HG03103 (cell line): ENCODE measurements around the gene ANKLE1.

Experiments used
- ATAC-seq: cut with Tn5 transposase; IDR thresholded peaks from one replicate; pipeline ENCODE4 v1.9.1; 2021; ENCODE audit warnings: low read depth; ENCODE audit not compliant: unreplicated experiment

ANKLE1 gene

DNA sequence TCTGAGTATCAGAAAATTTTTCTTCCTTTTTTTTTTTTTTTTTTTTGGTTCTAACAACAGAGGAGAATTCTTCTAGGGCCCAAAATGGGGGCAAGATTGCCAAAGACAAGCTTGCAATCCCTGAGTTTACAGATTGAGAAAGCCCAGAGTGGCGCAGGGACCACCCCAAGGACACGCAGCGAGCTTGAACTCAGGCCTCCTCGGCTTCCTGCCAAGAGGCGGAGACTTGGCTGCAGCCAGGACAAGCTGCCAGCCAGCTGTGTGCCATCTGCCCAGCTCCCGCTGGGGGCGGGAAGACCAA is 23.5 kb downstream of the ANKLE1 start:
- no peak for ATAC-seq

DNA sequence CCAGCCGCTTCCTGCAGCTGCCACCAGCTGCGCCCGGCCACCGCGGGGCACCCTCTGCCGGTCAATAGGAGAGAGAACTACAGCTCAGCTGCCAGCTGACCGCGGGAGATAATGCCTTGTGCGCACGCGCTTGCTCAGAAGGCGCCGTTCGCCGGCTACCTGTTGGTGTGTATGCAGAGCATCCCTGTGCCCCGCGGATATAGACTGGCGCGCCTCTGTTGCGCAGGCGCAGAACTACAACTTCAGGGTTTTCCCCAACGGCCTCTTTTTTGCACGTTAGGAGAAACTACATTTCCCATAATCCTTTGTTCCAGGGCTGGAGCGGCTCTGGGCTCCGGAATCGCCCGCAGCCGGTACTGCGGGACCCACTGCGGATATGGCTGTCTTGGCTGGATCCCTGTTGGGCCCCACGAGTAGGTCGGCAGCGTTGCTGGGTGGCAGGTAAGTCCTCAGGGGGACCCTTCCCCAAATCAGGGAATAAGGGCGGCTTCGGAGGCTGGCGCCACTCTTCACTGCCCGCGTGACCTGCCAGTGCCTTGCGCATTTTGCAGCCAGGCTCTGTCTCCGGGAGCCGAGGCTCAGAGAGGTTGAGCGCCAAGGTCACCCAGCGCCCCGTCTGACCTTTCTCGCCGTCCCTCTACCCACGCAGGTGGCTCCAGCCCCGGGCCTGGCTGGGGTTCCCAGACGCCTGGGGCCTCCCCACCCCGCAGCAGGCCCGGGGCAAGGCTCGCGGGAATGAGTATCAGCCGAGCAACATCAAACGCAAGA is 24.0 kb downstream of the ANKLE1 start, which contains the start of gene MRPL34:
Gene MRPL34 (plus strand): TSS at position 356 of the 768 bp plus-strand sequence. CDS start 21 bp downstream, at position 377.
- ATAC-seq, result peak; percentile 43

DNA sequence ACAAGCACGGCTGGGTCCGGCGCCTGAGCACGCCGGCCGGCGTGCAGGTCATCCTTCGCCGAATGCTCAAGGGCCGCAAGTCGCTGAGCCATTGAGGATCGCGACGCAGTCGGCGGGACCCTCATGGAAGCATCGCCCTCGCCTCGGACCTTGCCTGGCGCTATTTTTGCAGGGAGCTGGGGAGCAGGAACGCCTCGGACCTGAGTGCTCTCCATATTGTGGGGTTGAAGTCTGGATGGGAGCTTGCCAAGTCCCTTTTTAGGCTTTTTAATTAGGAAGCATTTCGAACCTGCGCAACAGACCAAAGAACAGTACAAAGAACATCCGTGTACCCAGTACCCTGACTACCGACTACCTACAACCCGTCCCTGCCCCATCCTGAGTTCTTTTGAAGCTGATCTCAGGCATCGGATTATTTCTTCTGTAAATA is 24.6 kb downstream of the ANKLE1 start:
- ATAC-seq, result no peak

DNA sequence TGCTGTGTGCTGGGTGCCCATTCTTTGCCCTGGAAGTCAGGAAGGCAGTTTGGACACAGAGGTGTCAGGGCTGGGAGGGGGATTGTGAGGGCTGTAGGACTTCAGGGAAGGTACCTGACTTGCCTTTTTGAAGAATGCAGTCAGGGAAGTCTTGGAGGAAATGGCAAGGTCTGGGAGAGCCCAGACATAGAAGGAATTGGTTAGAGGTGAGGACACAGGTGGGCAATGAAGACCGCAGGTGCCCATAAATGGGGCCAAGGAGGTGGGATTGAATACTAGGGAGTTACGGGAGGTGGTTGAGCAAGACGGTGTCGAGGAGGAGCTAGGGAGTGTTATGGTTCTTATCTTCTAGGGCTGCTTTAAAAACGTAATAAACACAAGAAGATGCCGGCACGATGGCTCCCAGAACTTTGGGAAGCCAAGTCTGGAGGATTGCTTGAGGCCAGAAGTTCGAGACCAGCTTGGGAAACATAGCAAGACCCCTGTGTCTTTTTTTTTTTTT is 26.2 kb downstream of the ANKLE1 start:
- ATAC-seq, result no peak

DNA sequence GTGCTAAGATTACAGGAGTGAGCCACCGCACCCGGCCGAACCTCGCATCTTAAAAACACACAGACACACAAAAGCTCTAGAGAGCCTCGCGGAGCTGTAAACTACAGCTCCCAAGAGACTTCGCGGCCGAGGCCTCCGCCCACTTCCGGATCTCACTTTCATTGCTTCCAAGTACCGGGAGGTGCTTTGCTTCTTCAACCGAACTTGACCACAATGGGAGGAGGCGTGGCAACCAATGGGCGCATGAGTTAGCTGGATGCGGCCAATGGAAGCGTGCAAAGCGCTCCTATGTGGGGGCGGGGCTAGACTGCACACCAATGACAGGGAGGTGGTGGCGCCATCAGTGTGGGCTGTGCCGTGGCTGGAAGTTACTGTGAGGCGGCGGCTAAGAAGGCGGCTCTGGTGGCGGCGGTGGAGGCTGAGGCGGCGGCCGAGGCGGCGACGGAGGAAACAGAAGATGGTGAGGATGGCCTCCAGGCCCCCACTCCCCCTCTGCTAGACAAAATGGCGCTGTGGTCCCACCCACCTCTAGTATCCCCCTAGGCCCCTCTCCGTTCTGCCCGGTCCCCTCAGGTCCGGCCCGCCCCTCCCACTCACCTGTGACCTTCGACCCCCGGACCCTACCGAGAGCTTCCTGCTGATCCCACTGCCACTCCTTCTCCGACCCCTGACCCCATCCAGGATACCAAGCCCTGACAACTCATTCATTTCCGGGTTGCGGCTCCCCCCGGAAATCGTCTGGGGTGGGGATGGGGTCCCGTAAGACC is 27.7 kb downstream of the ANKLE1 start, which contains the start of gene DDA1:
Gene DDA1 (plus strand): TSS at position 366 of the 767 bp plus-strand sequence. CDS start 92 bp downstream, at position 458.
- peak; percentile 52 for ATAC-seq

DNA sequence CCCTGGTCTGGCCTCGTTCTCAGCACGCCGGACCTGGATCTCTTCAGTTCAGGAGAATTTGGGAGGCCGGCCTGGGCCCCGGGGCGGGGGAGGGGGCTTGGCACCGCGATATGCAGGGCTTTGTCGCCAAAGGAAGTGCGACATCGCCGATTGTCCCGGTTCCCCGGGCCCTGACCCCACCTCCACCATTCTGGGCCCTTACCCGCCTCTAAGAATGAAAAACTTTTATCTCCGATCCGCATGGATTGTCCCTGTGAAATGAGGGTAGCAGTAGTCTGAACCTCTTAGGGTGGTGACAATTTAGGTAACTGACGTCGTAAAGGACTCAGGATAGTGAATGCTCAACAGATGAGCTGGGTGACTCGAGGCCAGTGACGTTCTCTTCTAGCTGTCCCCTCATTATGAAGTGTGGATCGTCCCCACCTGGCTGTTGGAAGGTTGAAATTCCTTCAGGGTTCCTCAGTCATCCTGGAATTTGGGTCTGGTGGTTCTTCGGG is 28.3 kb downstream of the ANKLE1 start:
- no peak for ATAC-seq

DNA sequence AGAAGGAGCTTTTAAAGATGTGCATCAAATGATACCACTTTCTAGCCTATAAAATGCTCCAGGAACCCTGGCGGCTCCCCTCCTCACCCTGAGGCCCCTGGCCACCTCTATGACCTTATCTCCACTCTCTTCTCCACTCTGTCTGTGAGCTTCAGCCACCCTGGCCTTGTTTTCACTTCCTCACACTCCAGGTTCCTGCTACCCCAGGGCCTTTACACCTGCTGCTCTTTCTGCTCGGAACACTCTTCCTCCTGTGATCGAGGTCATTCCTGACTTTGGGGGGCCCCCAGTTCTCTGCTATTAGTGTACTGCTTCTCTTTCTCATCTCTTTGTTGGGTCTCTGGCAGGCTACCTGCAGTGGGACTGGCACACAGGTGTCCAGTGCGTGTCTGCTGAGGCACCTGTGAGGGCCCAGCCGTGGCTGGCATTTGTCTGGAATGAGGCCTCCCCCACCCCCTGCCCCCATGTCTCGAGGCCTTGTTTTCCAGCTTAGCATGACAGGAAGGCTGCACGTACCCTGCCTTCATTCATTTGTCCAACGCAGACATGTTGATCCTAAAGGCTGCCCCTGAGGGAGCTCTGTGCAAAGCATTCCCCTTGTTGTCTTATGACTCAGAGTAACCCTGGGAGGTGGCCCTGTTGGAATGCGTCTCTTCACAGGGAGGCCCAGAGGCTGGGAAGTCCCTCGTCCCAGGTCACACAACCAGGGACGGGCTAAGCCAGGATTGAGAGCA is 29.9 kb downstream of the ANKLE1 start:
- ATAC-seq, result no peak

DNA sequence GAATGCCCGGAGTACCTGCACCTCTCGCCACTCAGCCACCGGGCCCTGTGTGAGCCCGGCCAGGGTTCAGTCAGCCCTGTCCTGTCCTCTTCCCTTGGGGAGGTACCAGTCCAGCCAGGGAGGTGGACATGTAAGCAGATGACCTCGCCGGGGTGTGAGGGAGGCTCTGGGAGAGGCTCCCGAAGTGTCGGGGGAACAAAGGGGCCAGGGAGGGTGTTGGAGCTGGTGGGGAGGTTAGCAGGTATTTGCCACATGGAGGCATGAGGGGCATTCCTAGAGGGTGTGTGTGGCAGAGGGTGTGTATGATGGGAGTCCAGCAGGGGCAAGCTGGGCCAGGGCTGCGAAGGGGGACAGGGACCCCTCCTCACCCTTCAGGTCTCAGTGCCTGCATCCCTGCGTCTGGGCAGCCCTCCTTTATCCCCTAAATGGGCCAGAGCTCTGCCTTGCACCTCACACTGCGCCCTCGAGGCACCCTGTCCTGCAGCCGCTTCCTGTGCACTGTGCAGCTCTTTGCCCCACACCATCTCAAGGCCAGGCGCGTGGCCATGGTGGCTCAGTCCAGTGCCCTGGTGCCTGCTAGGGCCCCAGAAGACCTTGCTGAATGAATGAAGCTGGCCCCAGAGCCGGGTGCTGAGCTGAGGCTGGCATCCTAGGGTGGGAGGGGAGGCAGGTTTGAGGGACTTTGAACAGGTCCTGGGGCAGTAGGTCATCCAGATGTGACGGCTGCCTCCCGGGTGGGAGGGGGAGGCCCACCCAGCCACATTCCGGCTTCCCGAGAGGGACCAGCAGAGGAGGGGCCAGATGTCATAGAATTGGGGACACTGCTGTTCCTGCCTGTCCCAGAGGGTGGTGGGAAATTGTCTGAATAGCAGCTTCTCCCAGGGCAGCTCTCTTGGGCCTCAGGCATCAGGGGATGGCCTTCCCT is 30.8 kb downstream of the ANKLE1 start:
- ATAC-seq, result no peak

DNA sequence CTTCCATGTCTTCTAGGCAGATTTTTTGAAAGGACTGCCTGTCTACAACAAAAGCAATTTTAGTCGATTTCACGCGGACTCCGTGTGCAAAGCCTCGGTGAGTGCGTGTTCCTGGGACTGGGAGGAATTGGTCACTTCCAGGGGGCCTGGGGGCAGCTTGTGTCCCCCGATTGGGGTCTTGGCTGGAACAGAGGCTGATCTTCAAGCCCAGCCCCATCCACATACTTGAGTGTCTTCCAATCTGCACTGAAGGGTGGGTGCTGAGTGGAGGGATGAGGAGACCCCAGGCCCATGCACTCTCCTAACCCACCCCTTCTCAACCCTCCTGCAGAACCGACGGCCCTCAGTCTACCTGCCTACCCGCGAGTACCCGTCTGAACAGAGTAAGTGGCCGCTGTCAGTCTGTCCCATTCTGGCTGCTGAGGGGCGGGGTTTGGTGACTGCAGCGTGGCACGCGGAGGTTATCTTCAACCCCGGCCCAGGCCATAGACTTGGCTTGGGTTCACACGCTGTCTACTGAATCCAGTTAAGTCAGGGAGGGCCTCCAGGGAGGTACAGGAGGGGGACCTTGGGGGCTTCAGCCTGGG is 32.4 kb downstream of the ANKLE1 start:
- no peak for ATAC-seq

DNA sequence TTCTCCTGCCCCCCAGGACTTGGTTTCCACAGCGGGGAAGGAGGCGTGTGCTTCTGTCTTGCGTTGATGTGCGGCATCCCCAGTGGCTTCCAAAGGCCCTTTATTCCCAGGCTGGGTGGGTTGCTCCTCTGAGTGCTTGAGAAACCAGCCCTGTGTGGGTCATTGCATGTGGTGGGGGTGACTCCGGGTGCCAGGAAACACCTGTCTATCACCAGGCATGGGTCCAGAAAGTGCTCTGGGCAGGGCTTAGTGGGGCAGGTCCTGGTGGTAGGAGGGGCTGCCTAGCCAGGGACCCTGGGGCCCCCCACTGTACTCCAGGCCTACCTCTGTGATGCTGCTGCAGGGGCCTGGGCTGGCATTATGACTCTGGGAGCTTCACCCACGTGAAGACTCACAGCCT is 37.3 kb downstream of the ANKLE1 start:
- ATAC-seq, result no peak

DNA sequence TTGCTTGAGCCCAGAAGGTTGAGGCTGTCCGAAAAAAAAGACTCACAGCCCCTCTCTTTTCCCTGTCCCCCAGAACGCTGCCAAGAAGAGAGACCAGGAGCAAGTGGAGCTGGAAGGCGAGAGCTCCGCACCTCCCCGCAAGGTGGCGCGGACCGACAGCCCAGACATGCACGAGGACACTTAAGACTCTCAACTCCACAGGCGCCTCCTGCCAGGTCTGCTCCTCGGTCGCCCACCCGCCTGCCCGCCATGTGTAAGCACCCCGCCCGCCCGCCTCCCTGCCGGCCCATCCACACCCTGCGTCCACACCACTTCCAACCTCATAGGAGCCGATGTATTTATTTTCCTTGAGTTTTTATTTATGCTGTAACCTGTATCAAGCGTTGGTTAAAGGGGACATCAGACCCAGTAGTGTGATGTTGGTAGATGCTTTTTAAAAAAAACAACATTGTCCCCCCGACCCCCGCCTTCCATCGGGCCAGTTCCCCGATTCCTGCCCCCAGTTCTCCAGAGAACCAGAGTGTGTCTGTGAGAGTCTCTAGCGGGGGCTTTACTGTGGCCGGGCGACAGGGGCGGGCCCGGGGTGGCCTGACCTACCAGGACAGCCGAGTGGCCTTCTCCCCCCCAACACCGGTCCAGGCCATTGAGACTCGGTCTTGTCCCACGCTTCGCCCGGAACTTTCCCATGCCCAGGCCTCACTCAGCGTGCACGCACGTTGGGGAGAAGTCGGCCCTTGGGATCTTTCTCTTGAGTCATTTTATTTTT is 38.0 kb downstream of the ANKLE1 start:
- no peak for ATAC-seq

DNA sequence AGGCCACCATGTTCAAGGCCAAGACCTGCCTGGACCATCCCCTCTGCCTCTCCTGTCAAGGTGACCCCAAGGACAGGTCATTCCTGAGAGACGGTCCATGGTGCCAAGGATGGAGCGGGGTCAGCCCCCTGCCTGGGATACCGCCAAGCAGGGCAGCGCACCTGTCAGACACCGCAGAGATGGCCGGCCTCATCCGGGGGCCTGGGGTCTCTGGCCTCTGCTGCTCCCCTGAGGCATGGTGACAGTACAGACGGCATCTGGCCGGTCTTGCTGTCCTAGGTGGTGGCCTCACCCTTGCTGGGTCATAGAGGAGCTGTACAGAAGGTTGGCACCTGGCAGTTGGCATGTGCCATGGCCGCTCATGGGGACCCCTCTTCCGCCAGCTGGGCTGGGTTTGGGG is 38.7 kb downstream of the ANKLE1 start:
- no peak for ATAC-seq

DNA sequence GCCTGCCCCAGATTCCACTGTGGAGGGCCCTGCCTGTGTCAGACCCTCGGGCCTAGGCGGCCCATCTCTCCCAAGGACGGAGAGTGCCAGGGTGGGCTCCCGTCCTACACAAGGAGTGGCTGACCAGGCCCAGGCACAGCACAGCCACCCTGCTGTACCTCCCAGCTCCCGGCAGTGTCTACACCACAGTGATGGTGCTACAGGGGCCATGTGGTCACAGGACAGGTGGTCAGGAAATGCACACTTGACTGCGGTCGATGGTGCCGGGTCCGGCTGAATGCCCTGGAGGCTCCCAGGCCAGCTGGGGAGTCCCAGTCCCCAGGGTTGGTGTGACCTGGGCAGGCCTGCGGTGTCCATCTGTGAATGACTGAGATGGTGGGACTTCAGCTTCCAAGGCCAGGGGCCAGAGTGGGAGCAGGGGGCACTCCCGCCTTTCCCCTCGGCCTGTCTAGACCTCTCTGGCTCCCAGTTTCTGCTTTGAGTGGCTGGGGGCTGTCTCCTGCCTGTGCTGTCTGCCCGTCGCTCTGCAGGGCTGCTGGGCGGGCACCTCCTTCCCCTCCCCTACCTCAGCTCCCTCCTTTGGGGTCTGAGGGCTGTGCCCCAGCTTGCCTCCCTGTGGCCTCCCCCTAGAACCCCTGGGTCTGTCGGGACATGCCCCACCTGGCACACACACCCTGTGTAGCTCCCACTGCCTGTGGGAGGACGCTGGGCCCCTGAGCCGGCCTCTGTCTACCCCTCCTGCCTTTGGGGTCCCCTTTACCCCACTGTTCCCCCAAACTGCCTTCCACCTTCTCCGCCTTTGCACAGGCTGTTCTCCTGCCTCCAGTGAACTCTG is 40.2 kb downstream of the ANKLE1 start:
- ATAC-seq, result no peak

DNA sequence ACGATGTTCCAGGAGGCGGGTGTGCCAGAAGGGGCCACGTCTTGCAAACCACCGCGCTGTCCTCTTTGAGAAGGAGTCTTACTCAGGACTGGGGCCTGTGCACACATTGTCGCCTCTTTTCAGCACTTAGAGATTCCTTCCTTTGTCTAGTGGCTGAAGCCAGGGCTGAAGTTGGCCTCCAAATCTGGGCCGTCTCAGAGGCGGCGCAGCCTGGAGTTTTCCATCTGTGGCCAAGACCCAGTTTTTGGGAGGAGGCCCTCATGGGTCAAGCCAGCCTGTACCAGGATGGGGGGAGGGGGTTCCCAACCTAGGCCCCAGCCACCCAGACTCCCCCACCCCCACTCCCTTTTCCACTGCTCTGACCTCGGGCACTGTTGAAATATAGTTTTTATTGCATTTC is 41.2 kb downstream of the ANKLE1 start:
- ATAC-seq, result no peak

DNA sequence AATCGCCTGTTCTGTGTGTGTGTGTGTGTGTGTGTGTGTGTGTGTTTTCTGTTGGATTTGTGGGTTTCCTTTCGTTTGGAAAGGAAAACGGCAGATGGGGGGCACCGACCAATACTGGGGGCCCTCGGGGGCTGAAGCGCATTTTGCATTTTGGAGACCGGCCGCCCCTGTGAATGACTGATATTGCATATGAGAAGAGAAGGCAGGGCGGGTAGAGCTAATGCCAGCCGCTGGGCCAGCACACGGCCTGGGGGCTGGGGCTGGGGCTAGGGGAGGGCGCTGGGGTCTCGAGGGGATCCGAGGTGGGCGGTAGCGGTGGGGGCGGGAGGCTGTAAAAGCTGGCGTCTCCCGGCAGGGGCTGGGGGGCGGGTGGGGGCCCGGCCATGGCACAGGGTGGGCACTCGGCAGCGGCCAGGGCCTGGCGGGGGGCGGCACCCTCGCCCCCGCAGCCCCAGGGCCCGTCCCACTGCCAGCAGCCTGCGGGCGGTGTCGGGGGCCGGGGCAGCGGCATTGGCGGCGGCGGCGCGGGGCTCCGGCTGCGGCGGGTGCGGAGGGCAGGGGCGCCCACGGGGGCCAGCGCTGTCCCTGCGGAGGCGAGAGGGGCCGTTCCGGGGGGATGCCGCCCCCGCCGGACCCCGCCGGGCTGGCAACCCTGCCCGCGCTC is 41.7 kb downstream of the ANKLE1 start:
- ATAC-seq, result no peak

DNA sequence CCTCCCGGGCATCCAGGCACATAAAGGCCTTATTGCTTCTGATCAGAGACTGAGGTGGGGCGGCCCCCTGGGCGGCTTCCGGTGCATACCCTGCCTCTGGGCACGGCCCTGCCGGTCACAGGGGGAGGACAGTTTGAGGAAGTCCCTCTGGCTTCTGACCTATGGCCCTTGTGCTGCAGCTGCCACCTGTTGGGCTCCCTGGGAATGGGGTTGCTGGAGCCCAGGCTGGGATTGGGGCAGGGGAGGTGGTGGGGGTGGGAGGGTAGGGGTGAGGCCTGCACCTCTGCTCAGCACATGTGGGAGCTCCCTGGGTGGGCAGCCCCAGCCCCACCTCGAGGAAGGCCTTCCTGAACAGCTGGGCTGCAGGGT is 42.2 kb downstream of the ANKLE1 start:
- ATAC-seq, result no peak

DNA sequence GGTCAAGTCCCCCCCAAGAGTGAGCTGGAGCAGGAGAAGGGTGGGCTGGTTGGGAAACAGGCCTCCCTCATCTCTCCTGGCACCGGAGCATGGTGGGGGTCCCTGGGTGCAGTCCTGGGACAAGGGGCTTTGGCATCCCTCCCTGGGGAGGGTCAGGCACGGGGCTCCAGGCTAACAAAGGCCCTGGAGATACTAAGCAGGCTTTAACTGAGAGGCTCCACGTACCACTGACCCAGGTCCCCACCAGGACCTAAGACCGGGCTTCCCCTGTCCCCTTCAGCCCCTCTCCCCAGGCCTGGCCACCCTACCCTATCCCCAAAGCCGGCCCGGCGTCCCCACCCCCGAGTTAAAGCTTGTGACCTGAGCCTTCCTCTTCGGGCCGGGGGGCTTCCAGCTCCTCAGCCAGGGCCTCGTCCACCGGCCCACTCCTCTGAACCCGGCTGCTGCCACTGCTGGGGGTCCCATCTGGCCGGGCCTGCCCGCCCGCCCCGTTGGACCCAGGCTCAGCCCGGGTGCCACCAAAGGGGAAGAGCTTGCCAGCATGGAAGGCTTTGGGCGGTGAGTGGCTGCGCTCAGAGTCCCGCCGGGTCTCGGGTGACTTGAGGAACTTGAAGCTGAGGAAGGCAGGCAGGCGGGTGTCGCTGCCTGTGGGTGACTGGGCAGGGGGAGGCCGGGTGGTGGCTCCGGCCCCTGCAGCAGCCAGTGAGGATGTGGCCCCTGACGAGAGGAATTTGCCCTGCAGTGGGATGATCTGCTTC is 42.8 kb downstream of the ANKLE1 start:
- ATAC-seq, result no peak
